PC-9 (cell line): ENCODE results near the gene SLC9B1.
"Not testable (repeated sequence)": the region's sequence is repeated elsewhere in the genome, so short reads cannot be mapped to it uniquely, and the experiment has no call there.

ENCODE experiments used
- EZH2 ChIP-seq: fragments of 200-600 bp; sonication (generic); IDR thresholded peaks from 2 replicates; pipeline ENCODE4 v1.8.0; 2017; ENCODE audit warnings: antibody characterized with exemption, low read depth
- TF ChIP-seq, protein P1 (sequence below): fragments of 200-600 bp; sonication (generic); conservative IDR thresholded peaks from 2 replicates; pipeline ENCODE4 v1.6.1; 2017; ENCODE audit warnings: mixed run types, antibody characterized with exemption, mild to moderate bottlenecking, moderate library complexity

DNA sequence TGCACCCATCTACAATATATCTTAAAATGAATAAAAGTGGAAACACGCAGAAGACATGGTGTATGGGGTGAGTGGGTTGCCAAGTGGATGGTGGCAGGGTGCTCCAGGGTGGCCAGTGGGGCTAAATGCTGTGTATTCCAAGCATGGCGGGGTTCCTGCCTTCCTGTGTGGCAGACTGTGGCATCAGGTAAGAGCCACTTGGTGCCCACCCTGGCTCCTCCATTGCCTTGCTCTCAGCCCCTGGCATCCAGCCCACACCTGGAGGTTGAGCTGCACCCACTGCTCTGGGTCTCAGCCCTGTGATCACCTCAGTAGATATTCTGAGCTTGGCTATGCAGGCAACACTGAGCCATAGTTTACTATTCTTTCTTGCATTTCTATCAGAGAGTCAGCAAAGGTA, 57.7 kb downstream of the SLC9B1 start:
- TF ChIP-seq, protein P1, sequence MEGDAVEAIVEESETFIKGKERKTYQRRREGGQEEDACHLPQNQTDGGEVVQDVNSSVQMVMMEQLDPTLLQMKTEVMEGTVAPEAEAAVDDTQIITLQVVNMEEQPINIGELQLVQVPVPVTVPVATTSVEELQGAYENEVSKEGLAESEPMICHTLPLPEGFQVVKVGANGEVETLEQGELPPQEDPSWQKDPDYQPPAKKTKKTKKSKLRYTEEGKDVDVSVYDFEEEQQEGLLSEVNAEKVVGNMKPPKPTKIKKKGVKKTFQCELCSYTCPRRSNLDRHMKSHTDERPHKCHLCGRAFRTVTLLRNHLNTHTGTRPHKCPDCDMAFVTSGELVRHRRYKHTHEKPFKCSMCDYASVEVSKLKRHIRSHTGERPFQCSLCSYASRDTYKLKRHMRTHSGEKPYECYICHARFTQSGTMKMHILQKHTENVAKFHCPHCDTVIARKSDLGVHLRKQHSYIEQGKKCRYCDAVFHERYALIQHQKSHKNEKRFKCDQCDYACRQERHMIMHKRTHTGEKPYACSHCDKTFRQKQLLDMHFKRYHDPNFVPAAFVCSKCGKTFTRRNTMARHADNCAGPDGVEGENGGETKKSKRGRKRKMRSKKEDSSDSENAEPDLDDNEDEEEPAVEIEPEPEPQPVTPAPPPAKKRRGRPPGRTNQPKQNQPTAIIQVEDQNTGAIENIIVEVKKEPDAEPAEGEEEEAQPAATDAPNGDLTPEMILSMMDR: not testable (repeated sequence)
- not testable (repeated sequence) for TF ChIP-seq EZH2
